NAMALWA (cell line): Measurements from ENCODE around the gene RRP12.

Experiments
- DNase-seq: peaks from one replicate; pipeline ENCODE4 v3.0.0-alpha.2; 2015; ENCODE audit warnings: low spot score

The RRP12 gene

GRCh38 chr10:97335188-97335619 lies 65.9 kb downstream of the RRP12 start:
- no peak for DNase-seq

- peak; percentile 89 for DNase-seq
Observed at GRCh38 chr10:97334370-97335175, 66.6 kb downstream of the RRP12 start, which contains the start of gene FRAT2. FRAT2 (minus strand) TSS chr10:97334729; CDS start chr10:97334572, 157 bp downstream.

- DNase-seq = peak; percentile 68
Observed at GRCh38 chr10:97333601-97334369, 67.4 kb downstream of the RRP12 start.

GRCh38 chr10:97333351-97333600 lies 67.9 kb downstream of the RRP12 start:
- DNase-seq = peak; percentile 68

- peak; percentile 32 for DNase-seq
Observed at GRCh38 chr10:97332591-97333350, 68.4 kb downstream of the RRP12 start.

- no peak for DNase-seq
Observed at GRCh38 chr10:97331153-97331703, 69.9 kb downstream of the RRP12 start.

- no peak for DNase-seq
Observed at GRCh38 chr10:97329766-97330165, 71.4 kb downstream of the RRP12 start.

GRCh38 chr10:97328646-97329453 lies 72.3 kb downstream of the RRP12 start:
- DNase-seq = no peak

- no peak for DNase-seq
Observed at GRCh38 chr10:97327348-97328294, 73.5 kb downstream of the RRP12 start.

GRCh38 chr10:97325754-97326153 lies 75.4 kb downstream of the RRP12 start:
- no peak for DNase-seq

- no peak for DNase-seq
Observed at GRCh38 chr10:97323501-97323900, 77.6 kb downstream of the RRP12 start.

GRCh38 chr10:97321804-97322190 lies 79.3 kb downstream of the RRP12 start:
- no peak for DNase-seq

GRCh38 chr10:97321032-97321803 lies 79.9 kb downstream of the RRP12 start:
- no peak for DNase-seq

- DNase-seq = no peak
Observed at GRCh38 chr10:97320480-97321031, 80.6 kb downstream of the RRP12 start.

- peak; percentile 50 for DNase-seq
Observed at GRCh38 chr10:97319671-97320479, 81.3 kb downstream of the RRP12 start.

GRCh38 chr10:97318772-97319651 lies 82.1 kb downstream of the RRP12 start, which contains the start of gene FRAT1:
FRAT1 (plus strand) TSS chr10:97319271; CDS start chr10:97319454, 183 bp downstream.
- peak; percentile 87 for DNase-seq

GRCh38 chr10:97314671-97315070 lies 86.5 kb downstream of the RRP12 start:
- DNase-seq = no peak
